K562 (cell line): ENCODE results near the gene INTS2. TPM values are rescaled to one million over a fixed set of nuclear protein-coding genes. Genes with fewer than 3 reads are reported as not detected.

ENCODE experiments used
- ATAC-seq: fragments of 200-7000 bp; cut with Tn5 transposase; 3 replicates; pipeline ENCODE4 v1.9.1; 2020; ENCODE audit warnings: moderate library complexity
- BruUV-seq: library from RNA; stranded (reverse); fragments of 400-500 nt; replicated peaks from 2 replicates; lab custom pipeline; 2021; lab: Mats Ljungman, UMichigan
- CTCF ChIA-PET: fragments of 300-600 bp; formaldehyde crosslinking; extraction: SDS; loops from one replicate; lab custom pipeline; 2021; ENCODE audit warnings: low intra/inter-chr PET ratio; lab: Yijun Ruan, JAX
- POLR2A ChIA-PET: fragments of 300-600, 350-650 bp; sonication (Branson Sonifier 250); formaldehyde crosslinking; extraction: SDS; loops from one replicate; lab custom pipeline; 2021; ENCODE audit warnings: antibody characterized with exemption, inconsistent platforms; lab: Yijun Ruan, JAX
- DNase-seq, 4 experiments: peaks; one replicate each; pipeline versions ENCODE4 v3.0.0 to v3.0.0-alpha.2; 2011 to 2018; ENCODE audit warnings: low spot score in 3 of 4, mixed read lengths in 3 of 4; ENCODE audit errors: extremely low read depth in 1 of 4
- FAIRE-seq: peaks from 2 replicates; lab custom pipeline; 2011; peaks lifted over from hg19 to GRCh38; lab: Jason Lieb, UNC
- H2AFZ ChIP-seq: 2 replicates; pipeline ENCODE4 v1.6.0; 2011; ENCODE audit warnings: low read depth, low read length, control low read depth, inconsistent platforms
- H3K27ac ChIP-seq: fragments of 200-600 bp; 3 replicates; pipeline ENCODE4 v1.8.0; 2011; ENCODE audit warnings: low read depth, mild to moderate bottlenecking, control low read depth, inconsistent platforms, low read length, moderate library complexity, mixed read lengths; ENCODE audit errors: extremely low read depth
- H3K27me3 ChIP-seq, 2 experiments: fragments of 300-600 bp in 1 of 2; 2 replicates in 1 of 2; 3 replicates in 1 of 2; pipeline versions ENCODE4 v1.6.0 to v1.8.0; 2011; ENCODE audit warnings: inconsistent platforms in 2 of 2, low read length in 2 of 2, mild to moderate bottlenecking in 1 of 2, mixed read lengths in 1 of 2, moderate library complexity in 1 of 2; ENCODE audit not compliant: control insufficient read depth in 2 of 2, insufficient read depth in 2 of 2
- H3K36me3 ChIP-seq: fragments of 300-600 bp; 3 replicates; pipeline ENCODE4 v1.8.0; 2011; ENCODE audit warnings: mild to moderate bottlenecking, low read length, inconsistent platforms; ENCODE audit not compliant: control insufficient read depth, insufficient read depth
- H3K4me1 ChIP-seq, 2 experiments: fragments of 200-600 bp in 1 of 2; replicated peaks in 1 of 2; 2 replicates in 1 of 2; 3 replicates in 1 of 2; pipeline versions ENCODE4 v1.5.1 to v1.8.0; 2011; ENCODE audit warnings: inconsistent platforms in 2 of 2, low read length in 2 of 2, mild to moderate bottlenecking in 1 of 2, mixed read lengths in 1 of 2, moderate library complexity in 1 of 2; ENCODE audit not compliant: control insufficient read depth in 2 of 2, insufficient read depth in 2 of 2
- H3K4me2 ChIP-seq: 2 replicates; pipeline ENCODE4 v1.6.1; 2011; ENCODE audit warnings: low read length, control low read depth, inconsistent platforms, mixed read lengths; ENCODE audit not compliant: insufficient read depth
- H3K4me3 ChIP-seq: fragments of 200-600 bp; sonication (generic), shearing (Covaris generic); 2 replicates; pipeline ENCODE4 v1.5.1; 2016; ENCODE audit warnings: control low read depth, inconsistent platforms
- H3K79me2 ChIP-seq: fragments of 200-600 bp; 3 replicates; pipeline ENCODE4 v1.8.0; 2011; ENCODE audit warnings: low read length, inconsistent platforms; ENCODE audit not compliant: control insufficient read depth, insufficient read depth
- H3K9ac ChIP-seq, 2 experiments: 2 replicates each; pipeline versions ENCODE4 v1.6.0 to v1.6.1; 2011; ENCODE audit warnings: low read depth in 2 of 2, low read length in 2 of 2, control low read depth in 1 of 2, inconsistent platforms in 1 of 2, mild to moderate bottlenecking in 1 of 2, mixed read lengths in 1 of 2; ENCODE audit not compliant: insufficient read depth in 1 of 2
- H3K9me1 ChIP-seq: one replicate; pipeline ENCODE4 v1.6.0; 2011; ENCODE audit warnings: inconsistent platforms, mild to moderate bottlenecking, low read length, moderate library complexity; ENCODE audit not compliant: control insufficient read depth, insufficient read depth
- H3K9me3 ChIP-seq: replicated peaks from 2 replicates; pipeline ENCODE4 v1.5.1; 2011; ENCODE audit warnings: low read depth, low read length, inconsistent platforms; ENCODE audit not compliant: control insufficient read depth, insufficient read depth
- H4K20me1 ChIP-seq: replicated peaks from 2 replicates; pipeline ENCODE4 v1.6.1; 2011; ENCODE audit warnings: low read length, inconsistent platforms, mixed read lengths; ENCODE audit not compliant: control insufficient read depth, insufficient read depth
- ARID3B ChIP-seq: fragments of 250-450 bp; sonication (Bioruptor Pico); IDR thresholded peaks from 2 replicates; pipeline ENCODE4 v1.4.0; 2020; ENCODE audit warnings: borderline replicate concordance
- CEBPB ChIP-seq: fragments of 450-650 bp; IDR thresholded peaks from 2 replicates; pipeline ENCODE4 v1.6.1; 2016; ENCODE audit warnings: missing genetic modification characterization, missing compliant biosample characterization
- CEBPG ChIP-seq, 3 experiments: fragments of 200-800 bp in 1 of 3; sonication (Bioruptor generic) in 1 of 3; sonication (generic) in 1 of 3; formaldehyde crosslinking in 1 of 3; IDR thresholded peaks in 2 of 3; conservative IDR thresholded peaks in 1 of 3; 2 replicates each; pipeline versions ENCODE4 v1.6.1 to v1.8.0; 2016 to 2022; ENCODE audit warnings: missing compliant biosample characterization in 2 of 3, missing genetic modification characterization in 2 of 3, mild to moderate bottlenecking in 1 of 3, missing genetic modification reagents in 1 of 3
- ELF2 ChIP-seq: fragments of 250-450 bp; sonication (Bioruptor Pico); IDR thresholded peaks from 2 replicates; pipeline ENCODE4 v1.5.0; 2021; ENCODE audit warnings: mild to moderate bottlenecking
- ILF3 ChIP-seq: fragments of 450-650 bp; IDR thresholded peaks from 2 replicates; pipeline ENCODE4 v1.6.1; 2018; ENCODE audit warnings: antibody characterized with exemption, mild to moderate bottlenecking, moderate library complexity, borderline replicate concordance
- IRF9 ChIP-seq: fragments of 450-650 bp; IDR thresholded peaks from 2 replicates; pipeline ENCODE4 v1.6.1; 2016; ENCODE audit warnings: missing biosample characterization, missing genetic modification characterization
- MCM2 ChIP-seq: fragments of 450-650 bp; IDR thresholded peaks from 2 replicates; pipeline ENCODE4 v1.6.1; 2017; ENCODE audit warnings: low read depth, mild to moderate bottlenecking
- MXI1 ChIP-seq: IDR thresholded peaks from 2 replicates; pipeline ENCODE4 v1.6.1; 2011; ENCODE audit warnings: low read depth, mild to moderate bottlenecking, improper control_type of control experiment, low read length
- NFXL1 ChIP-seq: fragments of 450-650 bp; formaldehyde crosslinking; IDR thresholded peaks from 2 replicates; pipeline ENCODE4 v1.4.0; 2021; ENCODE audit warnings: mild to moderate bottlenecking
- NR2C1 ChIP-seq, 2 experiments: fragments of 450-650 bp; IDR thresholded peaks; 2 replicates each; pipeline ENCODE4 v1.6.1; 2017; ENCODE audit warnings: mild to moderate bottlenecking in 2 of 2, antibody characterized with exemption in 1 of 2, inconsistent platforms in 1 of 2, missing compliant biosample characterization in 1 of 2, missing genetic modification characterization in 1 of 2
- RAD21 ChIP-seq, 2 experiments: fragments of 250-450 bp in 1 of 2; fragments of 450-650 bp in 1 of 2; sonication (Bioruptor Pico) in 1 of 2; formaldehyde crosslinking in 1 of 2; IDR thresholded peaks in 1 of 2; conservative IDR thresholded peaks in 1 of 2; 2 replicates each; pipeline versions ENCODE4 v1.4.0 to v1.8.0; 2020 to 2022; ENCODE audit warnings: mild to moderate bottlenecking in 2 of 2, moderate library complexity in 1 of 2
- ZFP36 ChIP-seq: fragments of 150-350 bp; IDR thresholded peaks from 2 replicates; pipeline ENCODE4 v1.6.1; 2018; ENCODE audit warnings: low read length, low read depth; ENCODE audit not compliant: partially characterized antibody
- ZNF3 ChIP-seq: fragments of 250-450 bp; sonication (Bioruptor Pico); IDR thresholded peaks from 2 replicates; pipeline ENCODE4 v1.5.0; 2021; ENCODE audit warnings: mild to moderate bottlenecking, moderate library complexity
- WGBS: fragments of 100-300 bp; shearing (Covaris generic); methylation state at CpG from one replicate; pipeline ENCODE4 v1.1.6; 2016; ENCODE audit warnings: low coverage, mixed read lengths; ENCODE audit not compliant: insufficient coverage; ENCODE audit errors: missing lambda C conversion rate; 5-methylcytosine and 5-hydroxymethylcytosine counted together
- in situ Hi-C: fragments of 300-500 bp; cut with MboI; formaldehyde crosslinking; loops from 4 replicates; pipeline ENCODE4 v1.15.0; 2018; ENCODE audit warnings: inconsistent platforms, mixed read lengths
- intact Hi-C: fragments of 100-400 bp; cut with micrococcal nuclease; formaldehyde crosslinking; loops from 2 replicates; pipeline ENCODE4 v1.14.2; 2022
- polyA plus RNA-seq, 8 experiments: library from polyadenylated mRNA; depleted of rRNA in 4 of 8; stranded (reverse) in 5 of 8; unstranded in 3 of 8; fragments of >200 nt; fragmentation: Nextera tagmentation in 2 of 8; fragmentation: Illumina TruSeq in 1 of 8; extraction: Ambion mirVana in 2 of 8; extraction: Trizol in 1 of 8; gene quantifications; 2 replicates each; pipeline versions ENCODE4 v1.2.1 to v1.2.3, GENCODE V29; 2011 to 2014; ENCODE audit warnings: inconsistent platforms in 1 of 8, missing spikeins in 1 of 8
- total RNA-seq, 7 experiments: library from RNA; depleted of rRNA in 6 of 7; stranded (reverse); fragments of >200 nt in 6 of 7; fragmentation: Illumina TruSeq in 2 of 7; extraction: Trizol in 2 of 7; gene quantifications; 2 replicates each; pipeline versions ENCODE4 v1.2.1 to v1.2.3, GENCODE V29; 2011 to 2021; ENCODE audit warnings: low replicate concordance in 1 of 7

Gene INTS2
- total and polyA plus RNA-seq, 9 of the 15 experiments (the other 6 are each of a cell fraction or from before 2014, with no cell fraction given): 4.8 to 24.7 (median 12.8) TPM

- H3K79me2 ChIP-seq: no peaks in the 10 kb centered on the region
- H3K9me3 ChIP-seq: no peaks in the 10 kb centered on the region
- no peak overlapping the region for H2AFZ ChIP-seq
- intact Hi-C loops: no loop called here
- H4K20me1 ChIP-seq: no peaks in the 10 kb centered on the region
- FAIRE-seq (no peak), ATAC-seq (no peak), DNase-seq (no peak)
- ChIA-PET POLR2A (interaction anchor here (1.1 kb wide), 1 partner anchor 80 kb away, joined by 3 read pairs; the partner anchor contains the start of gene BRIP1), CTCF (no interaction called here)
- in situ Hi-C loops: no loop called here
- no peak overlapping the region for H3K4me2 ChIP-seq
- H3K9ac ChIP-seq: no peak overlapping the region
- no peaks in the 10 kb centered on the region for H3K27me3 ChIP-seq
- no peak overlapping the region for H3K27ac ChIP-seq
- TF ChIP-seq ILF3 (no peak), CEBPG (CRISPR knock-in tag; IDR thresholded peaks at IDR 0.05) (no peak), CEBPG (tag; conservative IDR thresholded peaks at IDR 0.05 in 1 of 2, IDR thresholded peaks at IDR 0.05 in 1 of 2) (peak; percentile 47 to 79; a peak in 3 of 4 replicates), ELF2 (CRISPR knock-in tag) (no peak), CEBPB (tag) (0 out of 2 replicates have a peak, but pooled peaks have one; percentile 53)
- BruUV-seq: no TSS peak
- H3K36me3 ChIP-seq: peaks cover 50% of the 10 kb centered on the region
- no peaks in the 10 kb centered on the region for H3K4me1 ChIP-seq
- H3K4me3 ChIP-seq: no peak overlapping the region
- WGBS: 94% methylated on average over 1 of the region's 1 CpG
- no peaks in the 10 kb centered on the region for H3K9me1 ChIP-seq
These were observed 15.3 kb upstream of the INTS2 start for GRCh38 chr17:61943117-61943516.

GRCh38 chr17:61942085-61942484 lies 14.3 kb upstream of the INTS2 start:
- ATAC-seq: no peak
- H3K27me3 ChIP-seq: no peaks in the 10 kb centered on the region
- no peaks in the 10 kb centered on the region for H4K20me1 ChIP-seq
- H3K4me2 ChIP-seq: no peak overlapping the region
- ChIA-PET CTCF (no interaction called here), POLR2A (interaction anchor here (0.8 kb wide), 1 partner anchor 13 kb away, joined by 3 read pairs; no protein-coding TSS in a partner anchor)
- no peaks in the 10 kb centered on the region for H3K4me1 ChIP-seq
- in situ Hi-C loops: no loop called here
- H3K9ac ChIP-seq: no peak overlapping the region
- peaks cover 40% of the 10 kb centered on the region for H3K36me3 ChIP-seq
- BruUV-seq: no TSS peak
- H3K4me3 ChIP-seq: no peak overlapping the region
- no peaks in the 10 kb centered on the region for H3K79me2 ChIP-seq
- no peaks in the 10 kb centered on the region for H3K9me1 ChIP-seq
- FAIRE-seq: no peak
- intact Hi-C loops: no loop called here
- no peak for DNase-seq
- H2AFZ ChIP-seq: no peak overlapping the region
- H3K27ac ChIP-seq: no peak overlapping the region
- 100% methylated on average over 2 of the region's 2 CpGs for WGBS
- H3K9me3 ChIP-seq: no peaks in the 10 kb centered on the region
- TF ChIP-seq RAD21 (CRISPR knock-in tag; conservative IDR thresholded peaks at IDR 0.05 in 1 of 2, IDR thresholded peaks at IDR 0.05 in 1 of 2): no peak
- no peak for TF ChIP-seq NR2C1 (IDR thresholded peaks at IDR 0.05)
- TF ChIP-seq NR2C1 (tag; IDR thresholded peaks at IDR 0.05): no peak
- TF ChIP-seq MCM2: no peak
- no peak for TF ChIP-seq ZNF3
- TF ChIP-seq ARID3B (CRISPR knock-in tag): no peak
- TF ChIP-seq MXI1: no peak
- TF ChIP-seq IRF9: no peak
- TF ChIP-seq NFXL1 (CRISPR knock-in tag): no peak
- TF ChIP-seq ZFP36: no peak
